Fibroblast of mammary gland (primary cell): ENCODE measurements around the gene LHCGR.

Experiments
- DNase-seq: peaks from one replicate; pipeline ENCODE4 v3.0.0-alpha.2; 2010; ENCODE audit warnings: low read depth
- H3K4me3 ChIP-seq: 2 replicates; pipeline ENCODE4 v1.5.1; 2011; ENCODE audit warnings: low read depth, mild to moderate bottlenecking, low read length, moderate library complexity; ENCODE audit not compliant: control insufficient read depth
- TF ChIP-seq, protein P1 (sequence below): conservative IDR thresholded peaks from 2 replicates; pipeline ENCODE4 v1.5.1; 2011; ENCODE audit warnings: low read depth, low read length, inconsistent platforms; ENCODE audit not compliant: control insufficient read depth, insufficient read depth

The LHCGR gene

DNA sequence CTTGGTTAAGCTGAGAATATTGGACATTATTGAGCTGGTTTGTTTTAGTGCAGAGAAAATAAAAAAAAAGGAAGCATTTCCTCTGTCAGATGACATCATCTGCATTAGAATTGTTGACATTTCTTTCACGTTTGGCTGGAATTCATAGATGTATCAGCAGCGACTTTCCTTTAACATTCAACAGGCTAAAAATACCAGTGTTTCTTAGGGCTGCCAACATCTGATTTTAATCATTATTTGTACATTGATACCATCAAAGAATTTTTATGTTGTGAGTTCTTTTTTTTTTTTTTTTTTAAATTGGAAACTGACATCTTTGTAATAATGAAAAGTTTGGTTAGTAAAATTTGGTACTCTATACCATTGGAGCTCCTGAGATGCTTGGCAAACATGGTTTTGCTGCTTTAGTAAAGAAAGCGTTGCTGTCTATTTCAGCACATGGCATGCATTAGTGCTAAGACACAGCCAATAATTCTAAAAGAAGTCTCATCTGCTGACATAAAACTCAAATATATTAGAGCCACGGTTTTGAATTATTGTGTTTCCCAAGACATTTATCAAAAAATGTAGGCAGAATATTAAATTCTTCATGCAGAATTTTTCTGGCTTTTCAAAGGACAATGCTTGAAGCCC is 104.2 kb downstream of the LHCGR start:
- DNase-seq, result peak; percentile 79
- H3K4me3 ChIP-seq, result no peak overlapping the region
- TF ChIP-seq, protein P1, sequence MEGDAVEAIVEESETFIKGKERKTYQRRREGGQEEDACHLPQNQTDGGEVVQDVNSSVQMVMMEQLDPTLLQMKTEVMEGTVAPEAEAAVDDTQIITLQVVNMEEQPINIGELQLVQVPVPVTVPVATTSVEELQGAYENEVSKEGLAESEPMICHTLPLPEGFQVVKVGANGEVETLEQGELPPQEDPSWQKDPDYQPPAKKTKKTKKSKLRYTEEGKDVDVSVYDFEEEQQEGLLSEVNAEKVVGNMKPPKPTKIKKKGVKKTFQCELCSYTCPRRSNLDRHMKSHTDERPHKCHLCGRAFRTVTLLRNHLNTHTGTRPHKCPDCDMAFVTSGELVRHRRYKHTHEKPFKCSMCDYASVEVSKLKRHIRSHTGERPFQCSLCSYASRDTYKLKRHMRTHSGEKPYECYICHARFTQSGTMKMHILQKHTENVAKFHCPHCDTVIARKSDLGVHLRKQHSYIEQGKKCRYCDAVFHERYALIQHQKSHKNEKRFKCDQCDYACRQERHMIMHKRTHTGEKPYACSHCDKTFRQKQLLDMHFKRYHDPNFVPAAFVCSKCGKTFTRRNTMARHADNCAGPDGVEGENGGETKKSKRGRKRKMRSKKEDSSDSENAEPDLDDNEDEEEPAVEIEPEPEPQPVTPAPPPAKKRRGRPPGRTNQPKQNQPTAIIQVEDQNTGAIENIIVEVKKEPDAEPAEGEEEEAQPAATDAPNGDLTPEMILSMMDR, result no peak

DNA sequence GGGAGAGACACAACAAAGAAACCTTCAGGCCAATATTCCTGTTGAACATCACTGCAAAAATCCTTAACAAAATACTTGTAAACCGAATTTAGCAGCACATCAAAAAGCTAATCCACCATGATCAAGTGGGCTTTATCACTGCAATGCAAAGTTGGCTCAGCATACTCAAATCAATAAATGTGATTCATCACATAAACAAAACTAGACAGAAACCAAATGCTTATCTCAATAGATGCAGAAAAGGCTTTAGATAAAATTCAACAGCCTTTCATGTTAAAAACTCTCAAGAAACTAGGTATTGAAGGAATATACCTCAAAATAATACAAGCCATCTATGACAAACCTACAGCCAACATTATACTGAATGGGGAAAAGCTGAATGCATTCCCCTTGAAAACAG is 117.3 kb downstream of the LHCGR start:
- no peak for DNase-seq
- no peak overlapping the region for H3K4me3 ChIP-seq
- TF ChIP-seq, protein P1, result no peak
